Trophoblast cell (in vitro differentiated cells and primary cell): ENCODE results near the gene TMEM120B.

Experiments
- DNase-seq, 2 donors: peaks; one replicate each; pipeline ENCODE4 v3.0.0-alpha.2; 2016
- H2AFZ ChIP-seq: 2 replicates; pipeline ENCODE4 v1.6.1; 2013; ENCODE audit warnings: low read length, moderate library complexity, mild to moderate bottlenecking; ENCODE audit not compliant: insufficient read depth, poor library complexity
- H2AK5ac ChIP-seq: 2 replicates; pipeline ENCODE4 v1.6.1; 2013; ENCODE audit warnings: mild to moderate bottlenecking, low read length
- H2BK120ac ChIP-seq: 2 replicates; pipeline ENCODE4 v1.6.1; 2013; ENCODE audit warnings: low read length, mild to moderate bottlenecking, moderate library complexity; ENCODE audit not compliant: insufficient read depth, poor library complexity
- H2BK12ac ChIP-seq: 2 replicates; pipeline ENCODE4 v1.6.1; 2013; ENCODE audit warnings: mild to moderate bottlenecking, low read length, moderate library complexity
- H2BK5ac ChIP-seq: 2 replicates; pipeline ENCODE4 v1.6.1; 2013; ENCODE audit warnings: low read length, low read depth, moderate library complexity, mild to moderate bottlenecking; ENCODE audit not compliant: poor library complexity
- H3K14ac ChIP-seq: 2 replicates; pipeline ENCODE4 v1.6.1; 2013; ENCODE audit warnings: mild to moderate bottlenecking, low read length
- H3K18ac ChIP-seq: 2 replicates; pipeline ENCODE4 v1.6.1; 2013; ENCODE audit warnings: mild to moderate bottlenecking, low read length
- H3K23ac ChIP-seq: 2 replicates; pipeline ENCODE4 v1.6.1; 2013; ENCODE audit warnings: low read length
- H3K27ac ChIP-seq: 2 replicates; pipeline ENCODE4 v1.5.1; 2013; ENCODE audit warnings: low read depth, mild to moderate bottlenecking, inconsistent platforms, low read length, moderate library complexity
- H3K27me3 ChIP-seq: 2 replicates; pipeline ENCODE4 v1.6.1; 2013; ENCODE audit warnings: inconsistent platforms, mild to moderate bottlenecking, low read length, moderate library complexity; ENCODE audit not compliant: insufficient read depth
- H3K36me3 ChIP-seq, 2 experiments: 1 replicate in 1 of 2; 2 replicates in 1 of 2; pipeline ENCODE4 v1.6.1; 2013; ENCODE audit warnings: low read length in 2 of 2, mild to moderate bottlenecking in 2 of 2, moderate library complexity in 1 of 2; ENCODE audit not compliant: insufficient read depth in 2 of 2, control insufficient read depth in 1 of 2
- H3K4ac ChIP-seq: 2 replicates; pipeline ENCODE4 v1.6.1; 2013; ENCODE audit warnings: low read depth, mild to moderate bottlenecking, low read length, moderate library complexity
- H3K4me1 ChIP-seq, 2 experiments: 1 replicate in 1 of 2; 2 replicates in 1 of 2; pipeline ENCODE4 v1.6.1; 2013; ENCODE audit warnings: low read length in 2 of 2, mild to moderate bottlenecking in 2 of 2, moderate library complexity in 1 of 2; ENCODE audit not compliant: insufficient read depth in 2 of 2, control insufficient read depth in 1 of 2
- H3K4me2 ChIP-seq: 2 replicates; pipeline ENCODE4 v1.6.1; 2013; ENCODE audit warnings: inconsistent platforms, mild to moderate bottlenecking, low read length, moderate library complexity
- H3K4me3 ChIP-seq: 2 replicates; pipeline ENCODE4 v1.5.1; 2013; ENCODE audit warnings: mild to moderate bottlenecking, low read depth, low read length, inconsistent platforms
- H3K79me1 ChIP-seq: one replicate; pipeline ENCODE4 v1.6.1; 2013; ENCODE audit warnings: low read length
- H3K79me2 ChIP-seq: 2 replicates; pipeline ENCODE4 v1.6.1; 2013; ENCODE audit warnings: low read length, mild to moderate bottlenecking; ENCODE audit not compliant: control insufficient read depth, insufficient read depth, poor library complexity
- H3K9ac ChIP-seq: 2 replicates; pipeline ENCODE4 v1.6.1; 2013; ENCODE audit warnings: mild to moderate bottlenecking, low read length
- H3K9me3 ChIP-seq: 2 replicates; pipeline ENCODE4 v1.6.1; 2013; ENCODE audit warnings: low read depth, mild to moderate bottlenecking, control low read depth, inconsistent platforms, low read length; ENCODE audit not compliant: insufficient read depth
- H4K12ac ChIP-seq: 2 replicates; pipeline ENCODE4 v1.6.1; 2013; ENCODE audit warnings: low read depth, mild to moderate bottlenecking, low read length, moderate library complexity
- H4K8ac ChIP-seq: 2 replicates; pipeline ENCODE4 v1.6.1; 2013; ENCODE audit warnings: low read depth, mild to moderate bottlenecking, low read length, moderate library complexity
- H4K91ac ChIP-seq: one replicate; pipeline ENCODE4 v1.6.1; 2013; ENCODE audit warnings: low read depth, mild to moderate bottlenecking, low read length, moderate library complexity
- WGBS: extraction: QIAGEN DNeasy Blood & Tissue Kit; methylation state at CpG from one replicate; pipeline ENCODE4 v1.1.7; 2013; ENCODE audit warnings: missing lambda C conversion rate; ENCODE audit not compliant: insufficient read length, insufficient coverage; ENCODE audit errors: extremely low coverage; 5-methylcytosine and 5-hydroxymethylcytosine counted together

Gene TMEM120B

DNA sequence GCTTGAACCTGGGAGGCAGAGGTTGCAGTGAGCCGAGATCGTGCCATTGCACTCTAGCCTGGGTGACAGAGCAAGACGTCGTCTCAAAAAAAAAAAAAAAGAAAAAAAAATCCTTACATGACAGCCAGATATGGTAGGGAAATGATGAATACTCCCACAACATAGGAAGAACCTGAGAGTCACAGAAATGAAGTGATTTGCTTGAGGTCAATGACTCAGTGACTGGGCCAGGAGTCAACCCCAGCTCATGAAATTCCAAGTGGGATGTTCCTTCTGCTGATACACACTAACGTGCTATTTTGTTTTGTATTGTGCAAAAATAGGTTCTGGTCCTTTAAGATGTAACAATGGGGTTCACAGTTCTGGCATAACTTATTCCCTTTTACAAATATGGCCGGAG is 71.9 kb downstream of the TMEM120B start:
- H2BK120ac ChIP-seq: no peak overlapping the region
- no peak overlapping the region for H3K27ac ChIP-seq
- no peak overlapping the region for H3K14ac ChIP-seq
- H3K4me1 ChIP-seq: peaks cover 0 to 3% of the 10 kb centered on the region in 2 experiments
- no peak overlapping the region for H3K23ac ChIP-seq
- H3K9ac ChIP-seq: no peak overlapping the region
- no peaks in the 10 kb centered on the region for H3K27me3 ChIP-seq
- H2BK12ac ChIP-seq: no peak overlapping the region
- H2BK5ac ChIP-seq: no peak overlapping the region
- H3K9me3 ChIP-seq: peaks cover 3% of the 10 kb centered on the region
- H3K4ac ChIP-seq: no peak overlapping the region
- peak; percentile 63 to 78 for DNase-seq
- H3K79me1 ChIP-seq: no peaks in the 10 kb centered on the region
- H3K4me3 ChIP-seq: no peak overlapping the region
- H3K79me2 ChIP-seq: no peaks in the 10 kb centered on the region
- no peak overlapping the region for H2AFZ ChIP-seq
- H2AK5ac ChIP-seq: no peak overlapping the region
- no peak overlapping the region for H3K4me2 ChIP-seq
- no CpG with 5 or more reads among the region's 6 CpGs for WGBS
- H4K8ac ChIP-seq: no peak overlapping the region
- no peak overlapping the region for H4K12ac ChIP-seq
- H4K91ac ChIP-seq: no peak overlapping the region
- H3K18ac ChIP-seq: no peak overlapping the region
- H3K36me3 ChIP-seq: peaks cover 2 to 9% of the 10 kb centered on the region in 2 experiments

DNA sequence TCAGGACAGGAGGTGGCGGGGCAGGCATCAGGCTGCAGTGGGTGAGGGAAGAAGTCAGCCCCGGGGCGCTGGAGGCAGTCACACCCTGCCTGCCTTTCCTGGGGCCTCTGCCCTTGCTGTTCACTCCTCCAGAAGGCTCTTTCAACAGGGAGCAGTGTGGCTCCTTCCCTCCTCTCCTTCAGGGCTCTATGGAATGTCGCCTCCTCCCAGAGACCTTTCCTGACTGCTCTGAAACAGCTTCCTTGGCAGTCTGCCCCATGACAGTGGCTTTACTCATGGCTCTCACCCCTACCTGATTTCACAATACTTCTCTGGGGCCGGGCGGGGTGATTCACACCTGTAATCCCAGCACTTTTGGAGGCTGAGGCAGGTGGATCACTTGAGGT is 73.9 kb downstream of the TMEM120B start:
- H4K8ac ChIP-seq: no peak overlapping the region
- H3K9ac ChIP-seq: no peak overlapping the region
- H3K79me1 ChIP-seq: no peaks in the 10 kb centered on the region
- no CpG with 5 or more reads among the region's 6 CpGs for WGBS
- H3K4me2 ChIP-seq: no peak overlapping the region
- H3K4me1 ChIP-seq: peaks cover 4 to 8% of the 10 kb centered on the region in 2 experiments
- no peak overlapping the region for H2AK5ac ChIP-seq
- H2BK5ac ChIP-seq: no peak overlapping the region
- H4K91ac ChIP-seq: no peak overlapping the region
- H3K23ac ChIP-seq: no peak overlapping the region
- no peaks in the 10 kb centered on the region for H3K27me3 ChIP-seq
- H3K14ac ChIP-seq: no peak overlapping the region
- DNase-seq: peak; percentile 97 to 98
- H2BK120ac ChIP-seq: no peak overlapping the region
- H4K12ac ChIP-seq: no peak overlapping the region
- H3K4ac ChIP-seq: no peak overlapping the region
- H3K36me3 ChIP-seq: no peaks in the 10 kb centered on the region
- no peak overlapping the region for H3K4me3 ChIP-seq
- no peak overlapping the region for H3K18ac ChIP-seq
- no peak overlapping the region for H2AFZ ChIP-seq
- H3K79me2 ChIP-seq: no peaks in the 10 kb centered on the region
- H2BK12ac ChIP-seq: no peak overlapping the region
- H3K9me3 ChIP-seq: peaks cover 3% of the 10 kb centered on the region
- H3K27ac ChIP-seq: no peak overlapping the region

DNA sequence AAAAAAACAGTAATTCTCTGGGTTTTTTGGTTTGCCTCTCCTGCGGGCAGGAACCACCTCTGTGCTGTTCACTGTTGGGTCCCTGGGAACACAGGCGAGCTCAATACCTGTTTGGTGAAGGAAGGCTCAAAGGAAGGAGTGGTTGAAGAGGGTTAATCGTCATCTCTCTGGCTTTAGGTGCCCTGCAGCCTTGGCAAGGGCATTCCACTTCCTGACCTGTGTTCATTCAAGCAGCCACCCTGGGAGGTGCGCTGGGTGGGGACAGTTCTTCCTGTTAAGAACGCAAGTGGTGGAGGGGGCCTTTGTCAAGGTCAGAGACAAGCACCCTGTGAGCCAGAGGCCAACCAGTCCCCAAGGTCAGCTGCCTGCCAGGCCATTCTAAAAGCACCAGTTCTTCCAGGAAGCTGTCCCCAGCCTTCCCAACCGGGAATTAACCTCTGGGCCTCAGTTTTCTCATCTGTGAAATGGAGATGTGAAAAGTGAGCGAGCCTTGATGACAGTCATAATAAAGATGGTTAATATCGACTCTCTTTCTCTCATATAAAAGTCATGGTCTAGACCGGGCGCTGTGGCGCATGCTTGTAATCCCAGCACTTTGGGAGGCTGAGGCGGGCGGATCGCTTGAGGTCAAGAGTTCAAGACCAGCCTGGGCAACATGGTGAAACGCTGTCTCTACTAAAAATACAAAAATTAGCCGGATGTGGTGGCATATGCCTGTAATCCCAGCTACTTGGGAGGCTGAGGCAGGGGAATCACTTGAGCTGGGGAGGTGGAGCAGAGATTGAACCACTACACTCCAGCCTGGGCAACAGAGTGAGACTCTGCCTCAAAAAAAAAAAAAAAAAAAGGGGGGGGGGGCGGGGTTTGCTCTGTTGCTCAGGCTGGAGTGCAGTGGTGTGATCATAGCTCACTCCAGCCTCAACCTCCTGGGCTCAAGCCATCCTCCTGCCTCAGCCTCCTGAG is 74.8 kb downstream of the TMEM120B start:
- peaks cover 3% of the 10 kb centered on the region for H3K9me3 ChIP-seq
- H4K8ac ChIP-seq: no peak overlapping the region
- no peak overlapping the region for H2BK5ac ChIP-seq
- no peak overlapping the region for H2BK12ac ChIP-seq
- no peaks in the 10 kb centered on the region for H3K79me1 ChIP-seq
- H3K14ac ChIP-seq: no peak overlapping the region
- no peak overlapping the region for H3K4ac ChIP-seq
- no peak overlapping the region for H3K23ac ChIP-seq
- H3K27ac ChIP-seq: no peak overlapping the region
- H3K36me3 ChIP-seq: no peaks in the 10 kb centered on the region
- no peak overlapping the region for H3K4me2 ChIP-seq
- no peak overlapping the region for H4K91ac ChIP-seq
- peaks cover 4 to 14% of the 10 kb centered on the region in 2 experiments for H3K4me1 ChIP-seq
- H2AK5ac ChIP-seq: no peak overlapping the region
- no peak for DNase-seq
- no peak overlapping the region for H2AFZ ChIP-seq
- no peak overlapping the region for H3K18ac ChIP-seq
- no CpG with 5 or more reads among the region's 17 CpGs for WGBS
- H4K12ac ChIP-seq: no peak overlapping the region
- no peak overlapping the region for H3K9ac ChIP-seq
- H2BK120ac ChIP-seq: no peak overlapping the region
- H3K27me3 ChIP-seq: no peaks in the 10 kb centered on the region
- H3K4me3 ChIP-seq: no peak overlapping the region
- H3K79me2 ChIP-seq: no peaks in the 10 kb centered on the region

DNA sequence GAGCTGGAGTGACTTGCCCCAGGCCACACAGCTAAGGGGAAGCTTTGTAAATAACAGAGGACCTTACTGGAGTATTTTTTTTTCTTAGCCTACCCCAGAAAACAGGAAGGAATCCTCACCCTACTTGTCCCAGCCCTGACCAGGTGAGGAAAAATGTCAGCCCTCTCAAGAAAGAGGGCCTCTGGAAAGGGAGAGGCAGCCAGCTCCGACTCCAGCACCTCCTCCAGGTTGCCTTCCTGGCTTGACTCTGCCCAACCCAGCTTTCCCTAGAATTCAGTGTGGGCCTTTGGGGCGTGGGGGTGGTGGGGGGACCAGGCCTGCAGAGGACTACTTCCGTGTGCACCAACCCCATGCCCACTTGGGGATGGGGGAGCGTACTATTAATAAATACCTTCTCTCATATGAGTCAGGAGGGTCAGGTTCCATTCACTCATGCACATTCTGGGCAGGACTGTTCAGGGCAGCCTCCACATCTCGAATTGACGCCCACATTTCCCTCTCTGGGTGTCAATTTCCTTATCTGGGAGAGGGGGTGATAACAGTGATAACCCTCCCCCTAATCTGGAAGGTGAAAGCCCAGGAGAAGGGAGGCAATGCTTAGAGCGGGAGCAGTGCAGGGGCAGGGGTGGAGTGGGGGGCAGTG is 75.7 kb downstream of the TMEM120B start:
- Histone ChIP-seq H3K27ac (no peak overlapping the region), H3K79me1 (peaks cover 3% of the 10 kb centered on the region), H3K18ac (no peak overlapping the region), H2AK5ac (no peak overlapping the region), H3K9me3 (peaks cover 3% of the 10 kb centered on the region), H3K4me2 (no peak overlapping the region), H4K8ac (no peak overlapping the region), H4K91ac (no peak overlapping the region), H3K4me1 (peaks cover 13 to 15% of the 10 kb centered on the region in 2 experiments), H2BK120ac (no peak overlapping the region), H3K4me3 (no peak overlapping the region), H3K9ac (no peak overlapping the region), H3K27me3 (no peaks in the 10 kb centered on the region), H2AFZ (no peak overlapping the region), H3K79me2 (no peaks in the 10 kb centered on the region), H4K12ac (no peak overlapping the region), H2BK5ac (no peak overlapping the region), H3K36me3 (no peaks in the 10 kb centered on the region), H3K14ac (no peak overlapping the region), H2BK12ac (no peak overlapping the region), H3K4ac (no peak overlapping the region), H3K23ac (no peak overlapping the region)
- DNase-seq: no peak
- no CpG with 5 or more reads among the region's 7 CpGs for WGBS
